GM18520 (cell line): Measurements from ENCODE around the gene SECISBP2.
"Not testable (repeated sequence)": the region's sequence is repeated elsewhere in the genome, so short reads cannot be mapped to it uniquely, and the experiment has no call there.

Source experiments
- ATAC-seq: cut with Tn5 transposase; IDR thresholded peaks from one replicate; pipeline ENCODE4 v1.9.1; 2021; ENCODE audit not compliant: unreplicated experiment

SECISBP2 gene

GRCh38 chr9:89363921-89364665 is 45.8 kb downstream of the SECISBP2 start:
- ATAC-seq: no peak

DNA sequence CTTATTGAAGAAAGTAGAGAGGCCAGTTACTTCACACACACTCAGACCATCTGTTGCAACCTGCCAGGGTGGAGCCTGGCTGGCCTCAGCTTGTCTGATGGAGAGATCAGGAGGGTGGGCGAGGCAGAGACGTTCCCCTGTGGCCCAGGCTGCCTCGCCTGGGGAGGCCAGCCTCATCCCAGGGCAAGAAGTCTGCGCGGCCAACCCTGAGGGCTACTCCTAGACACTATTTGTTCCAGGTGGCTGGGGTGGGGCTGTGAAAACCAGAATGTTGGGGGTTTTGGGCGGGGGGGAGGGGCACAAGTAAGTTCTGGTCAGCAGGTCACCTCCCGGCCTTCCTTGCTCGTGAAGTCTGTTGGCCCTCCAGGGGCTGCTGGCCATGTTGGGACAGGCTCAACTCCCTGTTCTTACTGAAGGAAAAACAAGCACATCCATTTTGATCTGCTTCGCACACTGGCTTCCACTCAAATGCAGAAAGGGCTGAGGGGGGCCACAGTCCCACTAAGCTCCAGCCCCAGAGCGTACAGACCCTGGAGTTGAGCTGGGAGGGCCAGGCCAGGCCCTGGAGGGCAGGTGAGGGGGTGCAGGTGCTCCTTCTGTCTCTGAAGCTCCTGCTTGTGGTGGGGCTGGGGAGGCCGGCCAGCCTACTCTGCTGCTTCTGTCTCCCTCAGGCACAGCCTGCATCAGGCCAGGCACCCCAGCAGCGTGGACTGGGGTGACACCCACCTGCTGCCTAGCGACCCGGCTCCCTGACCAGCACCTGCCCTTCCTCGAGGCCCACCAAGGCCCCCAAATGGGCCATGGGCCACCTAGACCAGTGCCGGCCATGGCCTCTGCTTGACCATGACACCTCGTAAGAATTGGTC is 46.6 kb downstream of the SECISBP2 start:
- no peak for ATAC-seq

DNA sequence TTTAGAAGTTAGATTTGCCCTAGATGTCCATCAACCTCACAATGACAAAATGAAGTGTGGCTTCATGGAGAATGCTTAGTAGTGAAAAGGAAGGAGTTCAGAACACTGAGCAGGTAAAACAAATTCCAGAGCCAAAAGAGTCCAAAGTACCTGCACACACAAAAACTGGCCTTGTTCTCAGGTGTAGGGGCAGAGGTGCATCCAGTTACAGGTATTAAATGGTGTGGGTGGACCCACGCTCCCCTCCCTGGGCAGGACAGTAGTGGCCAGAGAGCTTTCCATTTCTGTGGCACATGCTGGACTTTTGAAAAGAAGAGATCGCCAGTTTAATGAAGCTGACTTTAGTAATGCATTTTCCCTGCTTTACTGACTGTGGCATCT is 47.2 kb downstream of the SECISBP2 start:
- ATAC-seq: no peak

GRCh38 chr9:89366711-89367110 is 48.4 kb downstream of the SECISBP2 start:
- no peak for ATAC-seq

GRCh38 chr9:89367281-89367680 is 49.0 kb downstream of the SECISBP2 start:
- no peak for ATAC-seq

DNA sequence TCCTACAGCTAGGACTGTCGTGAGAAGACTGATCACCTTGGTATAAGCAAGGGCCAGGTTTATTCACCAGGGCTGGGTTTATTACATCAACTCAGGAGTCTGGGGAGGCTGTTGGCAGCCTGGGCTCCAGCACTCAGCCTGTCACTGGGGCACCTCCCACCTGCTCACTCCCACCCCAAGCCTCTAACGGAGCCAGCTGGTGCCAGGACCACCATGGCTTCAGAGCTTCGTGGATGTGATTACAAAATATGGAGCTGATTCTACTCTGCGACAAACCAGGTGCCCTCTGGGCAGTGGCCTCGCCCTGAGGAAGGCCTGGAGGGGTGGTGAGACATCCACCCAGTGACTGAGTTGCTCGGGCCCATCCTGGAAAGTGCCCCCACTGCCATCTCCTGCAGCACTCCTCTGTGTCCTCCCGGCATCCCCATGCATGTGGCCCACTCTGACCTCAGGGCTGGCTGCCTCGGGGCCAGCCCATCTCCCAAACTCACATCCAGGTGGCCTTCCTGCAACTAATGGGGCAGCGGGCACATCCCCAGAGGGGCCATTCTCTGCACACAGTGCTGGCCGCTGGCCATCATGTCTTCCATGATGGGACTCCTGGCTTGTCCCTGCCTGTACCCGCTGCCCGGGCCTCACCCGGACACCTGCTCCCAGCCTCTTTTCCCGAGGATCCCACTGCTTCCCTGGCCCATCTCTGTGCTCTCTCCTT is 49.6 kb downstream of the SECISBP2 start:
- no peak for ATAC-seq

GRCh38 chr9:89368550-89368949 is 50.2 kb downstream of the SECISBP2 start:
- ATAC-seq: no peak

- ATAC-seq: no peak
Observed at GRCh38 chr9:89368978-89369377, 50.7 kb downstream of the SECISBP2 start.

GRCh38 chr9:89370593-89370992 is 52.3 kb downstream of the SECISBP2 start:
- no peak for ATAC-seq

- ATAC-seq: not testable (repeated sequence)
Observed at GRCh38 chr9:89371791-89372190, 53.5 kb downstream of the SECISBP2 start.

DNA sequence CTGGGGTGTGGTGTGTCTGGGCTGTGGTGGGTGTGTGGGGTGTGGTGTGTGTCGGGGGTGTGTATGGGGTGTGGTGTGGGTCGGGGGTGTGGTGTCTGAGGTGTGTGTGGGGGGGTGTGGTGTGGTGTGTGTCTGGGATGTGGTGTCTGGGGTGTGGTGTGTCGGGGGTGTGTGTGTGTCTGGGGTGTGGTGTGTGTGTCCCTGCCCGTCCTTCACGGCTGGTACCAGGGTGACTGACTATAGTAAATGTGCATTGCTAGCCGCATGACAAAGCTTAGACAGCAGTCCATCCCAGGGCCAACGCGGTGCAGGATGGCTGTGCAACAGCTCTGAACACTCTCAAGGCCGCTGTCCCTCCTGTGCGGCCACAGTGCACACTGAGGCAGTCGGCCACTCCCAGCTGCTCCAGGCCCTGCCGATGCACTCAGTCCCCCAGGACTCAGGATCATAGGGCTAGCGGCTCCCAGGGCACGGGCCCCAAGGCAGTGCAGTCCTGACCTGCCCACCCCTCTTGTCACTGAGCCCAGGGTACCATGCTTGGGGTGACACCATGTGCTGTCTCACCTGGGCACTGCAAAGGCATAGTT is 54.0 kb downstream of the SECISBP2 start:
- no peak for ATAC-seq

DNA sequence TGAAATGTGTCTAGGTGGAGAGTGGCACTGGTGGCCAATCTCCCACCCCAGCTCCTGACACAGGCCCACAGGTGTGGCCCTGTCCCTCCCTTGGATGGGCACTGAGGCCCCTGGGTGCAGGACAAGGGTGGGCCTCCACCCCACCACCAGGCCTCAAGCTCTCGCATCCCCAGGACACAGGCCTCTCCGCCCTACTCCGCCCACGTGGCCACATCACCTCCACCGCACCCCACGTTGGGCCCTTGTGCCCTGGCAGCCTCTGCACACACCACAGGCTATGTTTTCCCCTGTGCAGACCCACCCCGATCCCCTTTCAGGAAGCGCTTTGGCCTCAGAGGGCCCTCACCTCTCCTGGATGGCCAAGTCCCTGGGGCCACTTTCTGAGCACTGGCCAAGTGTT is 54.7 kb downstream of the SECISBP2 start:
- no peak for ATAC-seq

DNA sequence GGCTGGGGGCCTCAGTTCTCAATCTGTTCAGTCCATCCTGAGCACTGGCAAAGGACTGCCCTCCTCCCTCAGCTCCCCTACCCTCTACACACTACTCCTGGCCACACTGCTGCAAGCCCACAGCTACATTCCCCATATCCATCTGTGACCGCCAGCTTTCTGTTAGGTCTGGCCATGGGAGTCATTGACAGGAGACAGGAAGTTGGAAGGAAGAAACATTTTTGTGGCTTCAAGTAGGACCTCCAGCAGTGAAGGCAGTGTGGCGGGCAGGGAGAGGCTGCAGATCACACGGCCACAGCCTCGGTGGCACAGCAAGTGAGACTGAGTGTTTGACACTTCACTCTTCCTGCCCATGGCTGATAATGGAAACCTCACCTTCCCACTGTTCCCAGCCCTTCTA is 55.9 kb downstream of the SECISBP2 start:
- no peak for ATAC-seq

DNA sequence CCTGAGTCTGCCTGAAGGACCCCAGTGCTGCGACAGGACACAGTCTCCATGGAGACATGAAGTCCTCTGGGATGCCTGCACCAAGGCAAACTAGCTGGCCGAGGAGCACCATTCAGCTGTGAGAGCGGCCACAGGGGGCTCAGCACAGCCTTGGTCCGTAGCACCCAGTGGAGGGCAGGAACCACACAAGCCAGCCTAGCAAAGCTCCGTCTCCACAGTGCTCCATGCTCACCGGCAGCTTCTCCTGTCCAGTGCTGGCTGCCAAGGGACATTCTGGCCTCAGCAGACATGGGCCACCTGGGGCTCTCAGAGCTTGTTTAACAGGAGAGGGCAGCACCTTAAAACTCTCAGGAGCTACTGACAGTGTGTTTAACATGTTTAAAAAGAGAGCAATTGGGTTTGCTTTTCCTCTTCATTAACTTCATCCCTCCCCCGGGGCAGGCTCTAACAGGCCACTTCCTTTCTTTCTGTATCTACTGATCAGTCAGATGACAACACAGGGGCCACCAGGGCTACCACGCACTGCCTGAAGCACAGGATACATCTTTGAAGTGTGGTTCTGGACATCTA is 57.0 kb downstream of the SECISBP2 start:
- no peak for ATAC-seq

- ATAC-seq: no peak
Observed at GRCh38 chr9:89376286-89376685, 58.0 kb downstream of the SECISBP2 start.

GRCh38 chr9:89376741-89377351 is 58.5 kb downstream of the SECISBP2 start:
- ATAC-seq: no peak

GRCh38 chr9:89377411-89377810 is 59.1 kb downstream of the SECISBP2 start:
- no peak for ATAC-seq

- no peak for ATAC-seq
Observed at GRCh38 chr9:89378541-89378940, 60.2 kb downstream of the SECISBP2 start.

- ATAC-seq: no peak
Observed at GRCh38 chr9:89379031-89379430, 60.7 kb downstream of the SECISBP2 start.

GRCh38 chr9:89379508-89380115 is 61.3 kb downstream of the SECISBP2 start:
- ATAC-seq: no peak
